Measurements from ENCODE around the gene GPRC5C. TPM values are rescaled to one million over a fixed set of nuclear protein-coding genes. Genes with fewer than 3 reads are reported as not detected.

Gene GPRC5C
- total RNA-seq, 1 experiment from 2014 or later = not detected

DNA sequence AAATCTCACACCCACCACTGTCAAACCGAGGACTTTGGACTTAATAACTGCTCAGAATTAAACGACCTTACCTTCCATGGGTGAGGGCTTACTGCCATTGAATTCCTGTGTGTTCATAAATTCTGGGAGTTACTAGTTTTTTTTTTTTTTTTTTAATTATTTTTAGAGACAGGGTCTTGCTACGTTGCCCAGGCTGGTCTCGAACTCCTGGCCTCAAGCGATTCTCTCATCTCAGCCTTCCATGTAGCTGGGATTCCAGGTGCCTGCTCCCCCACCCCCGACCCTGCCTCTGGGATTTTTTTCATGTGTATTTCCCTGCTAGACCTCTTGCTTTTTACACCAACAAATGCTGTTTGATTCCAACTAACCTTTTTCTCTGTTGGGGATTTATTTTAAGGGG is 19.7 kb downstream of the GPRC5C start:
- no peak for DNase-seq (ENCODE audit: low read depth)

GRCh38 chr17:74452033-74452840 is 20.3 kb downstream of the GPRC5C start:
- DNase-seq (ENCODE audit: low read depth) = no peak

DNA sequence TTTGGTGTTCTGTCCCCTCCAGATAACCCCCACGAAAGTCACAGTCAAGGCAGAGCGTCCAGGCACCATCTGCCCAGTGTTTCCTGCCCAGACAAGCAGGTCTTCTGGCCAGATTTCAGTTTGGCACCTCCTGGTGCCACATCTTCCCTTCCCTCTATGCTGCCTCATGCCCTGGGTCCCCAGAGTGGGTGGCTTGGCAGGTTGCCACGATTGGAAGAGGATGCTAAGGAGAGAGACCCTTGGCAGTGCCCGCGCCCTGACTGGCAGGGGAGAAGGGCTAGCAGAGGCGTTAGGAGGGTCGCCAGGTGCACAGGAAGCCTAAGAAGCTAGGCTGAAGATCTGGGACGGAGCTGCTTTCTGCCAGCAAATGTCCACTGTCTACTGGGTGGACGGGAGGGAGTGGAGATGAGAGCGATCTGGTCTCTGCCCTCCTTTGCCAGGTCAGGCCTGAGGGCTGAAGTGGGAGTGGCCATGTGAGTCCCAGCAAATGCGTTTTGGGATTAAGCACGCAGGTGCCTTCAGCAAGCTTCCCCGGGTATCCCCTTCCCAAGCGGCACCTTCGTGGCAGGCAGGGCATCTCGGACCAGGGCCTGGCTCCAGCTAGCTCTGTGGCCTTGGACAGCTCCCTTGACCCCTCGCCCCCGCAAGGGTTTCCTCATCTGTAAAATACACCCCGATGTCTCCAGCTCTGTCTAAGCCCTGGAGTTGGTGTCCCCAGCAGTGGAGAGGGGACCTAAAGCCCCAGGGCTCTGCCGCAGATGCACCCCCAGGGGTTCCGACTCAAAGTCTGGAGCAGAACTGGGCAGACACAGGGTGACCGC is 21.2 kb downstream of the GPRC5C start:
- no peak for DNase-seq (ENCODE audit: low read depth)

DNA sequence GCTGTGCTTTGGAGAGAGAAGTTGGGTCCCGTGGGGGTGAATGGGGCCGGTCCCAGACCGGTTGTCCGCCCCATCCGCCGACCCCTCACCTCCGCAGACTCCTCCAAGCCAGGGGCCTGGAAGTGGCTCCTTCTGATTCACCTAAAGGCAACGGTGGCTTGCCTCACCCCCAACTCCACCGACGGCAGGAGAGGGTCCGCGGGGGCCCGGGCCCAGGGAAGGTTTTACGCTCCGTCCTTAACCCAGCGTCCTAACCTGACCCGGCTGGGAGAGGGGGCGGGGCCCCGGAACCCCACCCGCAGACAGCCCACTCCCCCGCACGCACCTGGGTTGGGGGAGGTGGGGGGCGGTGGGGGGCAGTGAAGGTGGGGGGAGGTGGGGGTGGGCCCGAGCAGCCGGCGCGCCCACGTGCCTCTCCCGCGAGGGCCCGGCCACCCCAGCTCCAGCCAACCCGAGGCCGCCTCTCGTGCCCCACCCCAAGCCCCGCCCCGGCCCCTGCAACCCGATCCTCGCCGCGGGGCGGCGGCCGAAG is 21.8 kb downstream of the GPRC5C start:
- no peak for DNase-seq (ENCODE audit: low read depth)

DNA sequence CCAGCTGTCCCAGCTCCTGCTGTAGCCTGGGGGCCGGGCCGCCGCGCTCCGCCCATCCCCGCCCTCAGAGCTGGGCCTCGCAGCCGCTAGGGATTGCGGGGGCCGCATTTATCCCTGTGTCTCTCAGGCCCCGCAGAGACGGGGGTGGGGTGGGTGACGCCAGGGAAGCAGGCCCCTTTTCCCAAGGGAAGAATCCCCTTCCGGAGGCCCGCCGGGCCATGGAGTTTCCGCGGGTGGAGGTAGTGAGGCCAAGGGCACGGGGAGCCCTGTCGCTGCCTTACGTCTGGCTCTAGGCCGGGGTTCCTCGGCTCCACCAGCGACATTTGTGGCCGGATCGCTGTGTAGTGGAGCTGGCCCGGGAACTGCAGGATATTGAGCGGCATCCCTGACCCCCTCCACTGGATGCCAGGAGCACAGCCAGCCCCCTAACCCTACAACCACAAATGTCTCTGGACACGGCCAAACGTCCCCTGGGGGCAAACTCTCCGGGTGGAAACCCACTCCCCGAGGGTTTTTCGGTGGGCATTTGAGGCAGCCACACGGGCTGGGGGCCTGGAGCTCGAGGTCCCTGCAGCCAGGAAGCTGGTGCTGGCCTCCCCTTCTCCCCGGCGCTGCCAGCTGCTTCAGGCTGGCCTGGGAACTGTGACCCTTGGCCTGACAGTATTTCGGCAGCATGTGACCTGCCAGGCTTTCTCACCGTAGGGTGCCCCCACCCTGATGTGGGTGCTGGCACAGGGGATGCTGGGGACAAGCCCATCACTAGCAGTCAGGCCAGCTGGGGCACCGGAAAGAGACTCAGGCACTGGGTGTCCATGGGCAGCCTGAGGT is 22.5 kb downstream of the GPRC5C start:
- peak; percentile 13 for DNase-seq (ENCODE audit: low read depth)

DNA sequence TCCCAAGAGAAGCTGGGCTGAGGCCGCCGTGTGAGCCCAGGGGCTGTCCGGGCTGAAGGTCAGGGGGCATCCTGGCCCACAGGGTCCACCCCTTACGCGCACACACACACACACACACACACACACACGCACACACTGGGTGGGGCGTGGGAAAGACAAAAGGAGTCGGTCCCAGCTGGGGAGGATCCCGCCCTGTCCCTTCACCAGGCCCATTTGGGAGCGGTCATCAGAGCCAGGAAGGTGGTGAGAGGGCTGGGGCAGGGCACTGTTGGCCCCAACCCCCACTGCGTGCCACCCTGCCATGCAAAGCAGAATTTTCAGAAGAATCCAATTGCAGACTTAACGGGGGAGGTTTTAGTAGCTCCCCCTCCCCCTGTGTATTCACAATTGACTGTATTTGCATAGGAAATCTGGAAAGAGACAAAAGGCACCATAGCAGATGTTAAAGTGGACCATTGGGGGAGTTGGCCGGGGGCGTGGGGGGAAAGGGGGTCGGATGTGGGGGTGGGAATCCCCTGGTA is 23.2 kb downstream of the GPRC5C start:
- no peak for DNase-seq (ENCODE audit: low read depth)

DNA sequence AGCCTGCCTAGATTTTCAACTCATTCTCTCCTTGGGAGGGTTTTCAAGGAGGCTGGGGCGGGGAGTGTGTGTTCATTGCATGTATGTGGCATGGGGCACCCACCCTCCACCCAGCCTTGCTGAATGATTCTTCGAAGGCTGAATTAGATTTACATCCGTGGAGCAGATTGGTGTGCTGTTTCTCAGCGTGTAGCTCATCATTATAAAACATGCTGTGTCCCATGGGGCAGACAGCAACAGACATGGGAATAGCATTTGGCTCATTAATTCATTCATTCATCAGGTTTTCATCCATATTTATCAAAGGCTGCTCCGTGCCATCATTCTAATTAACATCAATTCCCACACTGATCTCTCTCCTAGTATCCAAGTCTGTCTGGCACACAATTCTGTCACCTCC is 23.9 kb downstream of the GPRC5C start:
- DNase-seq (ENCODE audit: low read depth) = no peak

- peak; percentile 11 for DNase-seq (ENCODE audit: low read depth)
Observed at GRCh38 chr17:74457146-74457819, 25.4 kb downstream of the GPRC5C start.

- no peak for DNase-seq (ENCODE audit: low read depth)
Observed at GRCh38 chr17:74457820-74458166, 25.9 kb downstream of the GPRC5C start.

DNA sequence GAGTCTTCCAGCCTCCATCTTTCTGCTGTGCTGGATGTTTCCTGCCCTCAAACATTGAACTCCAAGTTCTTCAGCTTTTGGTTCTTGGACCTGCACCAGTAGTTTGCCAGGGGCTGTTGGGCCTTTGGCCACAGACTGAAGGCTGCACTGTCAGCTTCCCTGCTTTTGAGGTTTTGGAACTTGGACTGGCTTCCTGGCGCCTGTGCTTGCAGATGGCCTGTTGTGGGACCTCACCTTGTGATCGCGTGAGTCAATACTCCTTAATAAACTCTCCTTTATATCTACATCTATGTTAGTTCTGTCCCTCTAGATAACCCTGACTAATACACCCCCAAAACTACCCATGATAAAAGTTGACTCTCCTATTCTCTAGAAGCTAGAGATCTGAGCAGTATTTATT is 26.9 kb downstream of the GPRC5C start:
- DNase-seq (ENCODE audit: low read depth) = no peak

GRCh38 chr17:74459622-74460021 is 27.7 kb downstream of the GPRC5C start:
- no peak for DNase-seq (ENCODE audit: low read depth)

DNA sequence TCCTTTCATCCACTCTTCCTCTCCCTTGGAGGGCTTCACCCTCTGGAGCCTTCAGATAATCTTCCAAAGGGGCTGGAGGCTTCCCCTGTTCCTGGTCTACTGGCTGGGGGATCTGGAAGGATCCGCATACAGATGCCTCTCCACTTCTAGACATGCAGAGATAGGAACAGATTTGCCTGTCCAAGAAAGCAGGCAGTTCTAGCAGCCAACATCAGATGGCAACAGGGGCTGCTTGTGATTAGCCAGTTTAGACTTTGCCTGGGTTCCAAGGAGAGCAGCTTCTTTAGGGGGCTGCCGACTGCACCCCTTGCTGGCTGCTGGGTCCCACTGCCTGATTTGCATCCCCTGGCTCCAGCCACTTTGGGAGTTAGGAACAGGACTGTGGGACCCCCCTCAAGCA is 28.4 kb downstream of the GPRC5C start:
- no peak for DNase-seq (ENCODE audit: low read depth)

DNA sequence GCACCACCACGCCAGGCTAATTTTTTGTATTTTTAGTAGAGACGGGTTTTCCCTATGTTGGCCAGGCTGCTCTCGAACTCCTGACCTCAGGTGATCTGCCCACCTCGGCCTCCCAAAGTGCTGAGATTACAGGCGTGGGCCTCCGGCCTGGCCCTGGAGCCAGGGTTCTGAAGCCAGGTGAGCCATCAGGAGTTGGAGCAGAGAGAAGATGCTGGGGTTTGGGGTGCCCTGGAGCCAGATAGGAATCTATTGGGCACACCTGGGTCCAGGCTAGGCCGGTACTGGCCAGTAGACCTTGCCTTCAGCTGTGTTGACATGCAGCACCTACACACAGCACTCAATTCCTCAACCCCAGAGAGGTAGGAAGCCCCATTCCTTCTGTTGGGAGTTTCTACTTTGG is 29.1 kb downstream of the GPRC5C start:
- DNase-seq (ENCODE audit: low read depth) = no peak

- no peak for DNase-seq (ENCODE audit: low read depth)
Observed at GRCh38 chr17:74461611-74462010, 29.7 kb downstream of the GPRC5C start.

- DNase-seq (ENCODE audit: low read depth) = no peak
Observed at GRCh38 chr17:74464730-74465377, 33.0 kb downstream of the GPRC5C start.

DNA sequence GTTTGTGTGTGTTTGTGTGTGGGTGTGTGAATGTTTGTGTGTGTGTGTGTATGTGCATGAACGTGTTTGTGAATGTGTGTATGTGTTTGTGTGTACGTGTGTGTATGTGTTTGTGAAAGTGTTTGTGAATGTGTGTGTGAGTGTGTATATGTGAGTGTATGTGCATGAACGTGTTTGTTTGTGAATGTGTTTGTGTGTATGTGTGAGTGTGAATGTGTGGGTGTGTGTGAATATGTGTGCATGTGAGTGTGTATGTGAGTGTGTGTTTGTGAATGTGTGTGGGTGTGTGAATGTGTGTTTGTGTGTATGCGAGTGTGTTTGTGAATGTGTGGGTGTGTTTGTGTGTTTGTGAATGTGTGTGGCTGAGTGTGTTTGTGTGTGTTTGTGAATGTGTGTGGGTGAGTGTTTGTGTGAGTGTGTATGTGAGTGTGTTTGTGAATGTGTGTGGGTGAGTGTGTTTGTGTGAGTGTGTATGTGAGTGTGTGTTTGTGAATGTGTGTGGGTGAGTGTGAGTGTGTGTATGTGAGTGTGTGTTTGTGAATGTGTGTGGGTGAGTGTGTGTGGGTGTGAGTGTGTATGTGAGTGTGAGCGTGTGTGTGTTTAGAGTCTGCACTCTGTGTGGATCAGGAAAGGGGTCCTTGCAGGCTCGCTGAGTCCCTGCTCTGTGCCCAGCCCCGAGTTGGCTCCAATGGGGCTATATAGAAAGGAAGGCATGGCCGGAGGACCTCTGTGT is 33.7 kb downstream of the GPRC5C start:
- no peak for DNase-seq (ENCODE audit: low read depth)

DNA sequence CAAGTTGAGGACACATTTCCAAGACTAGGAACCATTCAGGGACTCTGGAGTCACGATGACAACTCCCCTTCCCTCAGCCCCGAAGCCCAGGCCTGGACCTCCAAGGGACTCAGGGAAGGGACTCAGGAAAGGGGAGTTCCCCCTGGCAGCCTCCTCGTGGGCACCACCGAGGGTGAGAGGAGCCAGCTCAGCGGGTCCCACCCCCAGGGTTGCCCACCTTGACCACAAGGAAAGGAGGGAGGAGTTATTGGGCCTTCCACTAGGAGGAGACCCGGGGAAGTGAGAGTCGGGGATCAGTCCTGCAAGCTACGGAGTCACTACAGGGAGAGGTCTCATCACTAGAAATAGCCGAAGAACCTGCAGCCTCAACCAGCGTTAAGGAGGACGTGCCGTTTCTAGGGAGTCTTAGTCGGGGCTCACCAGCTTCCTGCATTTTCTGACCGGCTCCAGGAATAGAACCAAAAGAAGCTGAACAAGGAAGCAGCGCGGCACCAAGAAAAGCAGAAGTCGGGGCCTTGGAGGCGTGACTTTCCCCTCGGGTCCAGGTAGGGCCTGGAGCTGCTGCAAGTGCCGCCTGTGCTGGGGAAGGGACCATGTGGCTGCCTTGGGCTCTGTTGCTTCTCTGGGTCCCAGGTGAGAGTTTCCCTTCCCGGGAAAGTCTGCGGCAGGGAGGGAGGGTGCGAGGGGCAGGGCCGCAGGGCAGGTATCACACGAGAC is 34.4 kb downstream of the GPRC5C start, which contains the start of gene CD300A:
CD300A (plus strand) TSS at position 524 of the 717 bp plus-strand sequence; CDS start at position 594, 70 bp downstream.
- no peak for DNase-seq (ENCODE audit: low read depth)

DNA sequence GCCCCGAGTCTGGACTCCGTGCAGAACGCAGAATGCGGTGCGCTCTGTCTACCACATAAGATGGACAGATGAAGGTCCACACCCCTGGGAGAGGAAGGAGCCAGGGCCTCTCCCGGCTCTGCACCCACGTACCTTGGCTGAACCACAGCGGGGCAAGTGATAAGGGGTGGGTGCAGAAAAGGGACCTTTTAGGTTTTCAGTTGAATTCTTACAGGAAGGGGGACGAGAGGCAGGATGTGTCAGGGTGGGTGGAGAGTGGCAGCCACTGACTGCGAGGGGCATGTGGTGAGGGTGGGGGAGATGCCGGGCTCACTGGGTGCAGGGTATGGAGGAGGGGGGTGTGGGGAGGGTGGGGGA is 34.9 kb downstream of the GPRC5C start:
- no peak for DNase-seq (ENCODE audit: low read depth)

Measured in HT1080 (cell line).